Measurements from ENCODE around the gene SCNN1A. TPM values are rescaled to one million over a fixed set of nuclear protein-coding genes. Genes with fewer than 3 reads are reported as not detected.

Gene SCNN1A
- total RNA-seq, 2 donors from 2014 or later, result 1.9 to 3.3 TPM

DNA sequence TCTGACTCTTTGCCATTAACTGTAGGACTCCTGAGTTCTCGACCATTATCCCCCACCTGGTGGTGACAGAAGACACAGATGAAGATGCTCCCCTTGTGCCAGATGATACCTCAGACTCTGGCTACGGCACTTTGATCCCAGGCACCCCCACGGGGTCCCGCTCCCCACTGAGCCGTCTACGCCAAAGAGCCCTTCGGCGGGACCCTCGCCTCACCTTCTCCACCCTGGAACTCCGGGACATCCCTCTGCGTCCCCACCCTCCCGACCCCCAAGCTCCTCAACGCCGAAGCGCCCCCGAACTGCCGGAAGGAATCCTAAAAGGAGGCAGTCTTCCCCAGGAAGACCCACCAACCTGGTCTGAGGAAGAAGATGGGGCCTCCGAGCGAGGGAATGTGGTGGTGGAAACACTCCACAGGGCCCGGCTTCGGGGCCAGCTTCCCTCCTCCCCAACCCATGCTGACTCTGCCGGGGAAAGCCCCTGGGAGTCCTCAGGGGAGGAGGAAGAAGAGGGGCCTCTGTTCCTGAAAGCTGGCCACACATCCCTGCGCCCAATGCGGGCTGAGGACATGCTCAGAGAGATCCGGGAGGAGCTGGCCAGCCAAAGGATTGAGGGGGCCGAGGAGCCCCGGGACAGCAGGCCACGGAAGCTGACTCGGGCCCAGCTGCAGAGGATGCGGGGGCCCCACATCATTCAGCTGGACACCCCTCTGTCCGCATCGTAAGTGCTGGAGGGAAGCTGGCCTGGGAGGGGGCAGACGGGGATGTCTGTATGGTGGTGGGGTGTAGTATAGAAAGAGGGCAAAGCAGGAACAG is 47.9 kb downstream of the SCNN1A start:
- DNase-seq (ENCODE audit: low spot score), result no peak
- intact Hi-C loops (cut with DNase I), result loop anchor here in 1 of 2 donors (5.0 kb wide), 2 partner anchors 55 to 135 kb away; partner anchors contain the start of gene LTBR

DNA sequence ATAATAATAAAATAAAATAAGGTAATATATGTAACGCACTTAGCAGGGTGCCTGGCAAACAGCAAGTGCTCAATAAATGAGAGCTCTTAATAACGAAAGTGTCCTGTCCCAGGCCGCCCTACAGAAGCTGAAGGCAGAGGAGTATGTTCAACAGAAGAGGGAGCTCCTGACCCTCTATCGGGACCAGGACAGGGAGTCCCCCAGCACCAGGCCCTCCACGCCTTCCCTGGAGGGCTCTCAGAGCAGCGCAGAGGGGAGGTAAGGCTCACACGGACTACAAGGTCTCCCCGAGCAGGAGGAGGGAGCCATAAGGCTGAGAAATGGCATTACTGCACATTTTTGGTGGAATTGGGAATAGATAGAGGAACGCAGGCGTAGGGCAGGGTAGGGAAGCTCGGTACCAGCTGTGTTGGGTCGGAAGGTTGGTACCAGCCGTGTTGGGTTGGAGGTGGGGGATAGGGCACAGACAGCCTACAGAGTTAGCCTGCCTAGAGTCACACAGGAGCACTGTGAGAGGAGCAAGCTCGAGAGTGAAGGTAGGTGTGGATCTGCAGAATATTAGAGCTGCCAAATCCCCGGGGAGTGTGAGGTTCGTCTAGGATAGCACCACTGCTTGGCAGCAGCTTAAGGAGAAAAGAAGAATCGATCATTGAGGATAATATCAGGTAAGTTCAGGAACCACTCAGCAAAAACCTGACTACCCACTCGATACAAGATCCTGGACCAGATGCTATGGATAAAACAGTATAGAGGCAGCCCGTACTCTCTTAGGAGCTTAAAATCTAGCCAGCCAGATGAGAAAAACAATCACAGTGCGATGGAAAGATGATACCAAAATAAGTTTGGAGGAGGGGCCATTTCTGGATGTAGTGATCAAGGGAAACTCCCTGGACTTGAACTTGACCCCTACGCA is 48.8 kb downstream of the SCNN1A start:
- no peak for DNase-seq (ENCODE audit: low spot score)
- intact Hi-C loops (cut with DNase I), result loop anchor here in 1 of 2 donors (5.0 kb wide), 2 partner anchors 56 to 136 kb away; partner anchors contain the start of gene LTBR

DNA sequence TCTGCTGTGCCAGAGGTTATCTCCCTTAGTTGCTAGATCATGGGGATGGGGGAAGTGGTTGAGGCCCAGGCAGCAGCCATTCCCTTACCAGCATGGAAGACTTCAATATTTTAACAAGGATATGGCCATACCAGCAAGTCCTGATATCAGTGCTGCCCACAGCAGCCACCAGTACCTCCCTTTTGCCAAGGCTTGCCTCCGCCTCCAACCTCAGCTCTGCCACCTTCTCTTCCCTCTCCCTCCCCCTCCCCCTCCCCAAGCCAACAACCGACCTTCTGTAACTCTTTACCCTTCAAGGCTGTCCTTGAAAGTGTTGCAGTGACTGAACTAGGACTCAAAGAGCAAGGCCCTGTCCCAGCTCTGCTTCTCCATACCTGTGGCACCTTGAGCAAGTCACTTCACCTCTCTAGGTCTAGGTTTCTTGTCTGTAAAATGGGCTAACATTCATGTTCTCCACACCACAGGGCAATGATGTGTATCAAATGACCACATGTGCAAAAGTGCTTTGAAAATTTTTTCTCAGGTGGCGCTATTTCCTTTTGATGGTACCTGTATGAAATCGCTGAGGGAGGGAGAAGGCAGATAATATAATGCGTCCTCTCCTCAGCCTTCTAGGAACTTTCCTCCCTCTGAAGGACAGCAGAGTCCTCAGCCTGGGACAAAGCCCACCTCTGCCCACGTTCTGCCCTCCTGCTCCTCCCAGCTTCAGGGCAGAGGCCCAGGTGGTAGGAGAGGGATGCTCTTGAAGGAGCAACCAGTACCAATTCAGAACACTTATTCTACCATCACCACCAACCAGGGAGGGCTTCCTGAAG is 50.2 kb downstream of the SCNN1A start:
- no peak for DNase-seq (ENCODE audit: low spot score)
- intact Hi-C loops (cut with DNase I), result loop anchor here in 1 of 2 donors (5.0 kb wide), 2 partner anchors 57 to 137 kb away; partner anchors contain the start of gene LTBR

- intact Hi-C loops (cut with DNase I), result no loop called here
- no peak for DNase-seq (ENCODE audit: low spot score)
Observed at GRCh38 chr12:6323995-6324711, 51.2 kb downstream of the SCNN1A start.

DNA sequence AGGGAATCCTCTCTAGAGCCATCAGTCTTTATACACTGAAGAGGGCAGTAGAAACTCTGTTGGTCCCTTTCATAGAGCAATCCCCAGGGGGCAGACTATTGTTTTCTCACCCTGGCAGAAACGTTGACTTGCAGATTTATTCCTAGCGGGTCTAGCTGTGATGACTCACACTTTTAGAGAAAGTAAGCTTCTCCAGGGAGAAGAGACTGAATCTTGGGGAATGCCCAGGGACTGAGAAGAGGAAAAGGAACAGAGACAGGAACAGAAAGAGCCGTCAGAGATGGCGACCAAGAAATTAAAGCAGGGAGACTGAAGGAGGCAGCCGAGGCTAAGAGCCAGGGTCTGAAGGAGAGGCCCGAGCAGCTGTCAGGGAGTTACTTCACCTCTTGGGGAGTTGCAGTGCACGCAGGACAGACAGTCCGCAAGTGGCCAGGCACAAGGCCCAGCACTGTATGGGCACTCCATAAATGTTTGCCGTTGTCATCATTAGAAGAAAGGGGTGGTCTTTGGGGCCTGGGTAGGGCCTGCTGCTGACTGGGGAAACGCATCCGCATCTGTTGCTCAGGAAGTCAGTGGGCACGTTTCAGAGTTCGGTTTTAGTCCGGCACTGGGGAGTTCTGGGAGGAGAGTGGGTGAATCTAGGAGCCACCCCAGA is 51.9 kb downstream of the SCNN1A start:
- intact Hi-C loops (cut with DNase I), result no loop called here

DNA sequence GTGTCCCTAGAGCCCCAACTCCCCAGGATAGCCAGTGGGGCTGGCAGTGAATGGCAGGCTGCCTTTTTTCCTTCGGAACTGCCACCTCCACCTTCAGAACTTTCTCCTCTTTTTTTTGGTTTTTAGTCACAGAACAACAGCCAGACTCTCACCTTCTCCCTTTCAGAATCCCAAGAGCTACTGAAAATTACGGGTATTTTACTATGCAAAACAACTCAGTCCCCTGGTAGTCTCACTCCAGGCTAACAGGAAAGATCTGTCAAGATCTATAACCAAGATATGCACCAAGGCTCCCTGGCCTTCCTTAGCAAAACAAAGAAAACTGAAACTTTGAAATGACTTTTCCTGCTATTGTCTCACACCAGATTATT is 52.4 kb downstream of the SCNN1A start:
- no peak for DNase-seq (ENCODE audit: low spot score)
- intact Hi-C loops (cut with DNase I), result no loop called here

More for the DNA sequence above, 51.9 kb downstream of the SCNN1A start:
- DNase-seq (ENCODE audit: low spot score), result no peak

- intact Hi-C loops (cut with DNase I), result no loop called here
- DNase-seq (ENCODE audit: low spot score), result no peak
Observed at GRCh38 chr12:6322352-6322751, 53.0 kb downstream of the SCNN1A start.

GRCh38 chr12:6321905-6322304 is 53.5 kb downstream of the SCNN1A start:
- no peak for DNase-seq (ENCODE audit: low spot score)
- intact Hi-C loops (cut with DNase I), result no loop called here

GRCh38 chr12:6319446-6319845 is 55.9 kb downstream of the SCNN1A start:
- DNase-seq (ENCODE audit: low spot score), result no peak
- intact Hi-C loops (cut with DNase I), result loop anchor here in 1 of 2 donors (5.0 kb wide), 1 partner anchor 758 kb away; no protein-coding TSS in a partner anchor

- no peak for DNase-seq (ENCODE audit: low spot score)
- intact Hi-C loops (cut with DNase I), result loop anchor here in 1 of 2 donors (5.0 kb wide), 1 partner anchor 759 kb away; no protein-coding TSS in a partner anchor
Observed at GRCh38 chr12:6318440-6318879, 56.9 kb downstream of the SCNN1A start.

GRCh38 chr12:6317693-6318439 is 57.5 kb downstream of the SCNN1A start:
- DNase-seq (ENCODE audit: low spot score), result no peak
- intact Hi-C loops (cut with DNase I), result loop anchor here in 1 of 2 donors (5.0 kb wide), 1 partner anchor 759 kb away; no protein-coding TSS in a partner anchor

DNA sequence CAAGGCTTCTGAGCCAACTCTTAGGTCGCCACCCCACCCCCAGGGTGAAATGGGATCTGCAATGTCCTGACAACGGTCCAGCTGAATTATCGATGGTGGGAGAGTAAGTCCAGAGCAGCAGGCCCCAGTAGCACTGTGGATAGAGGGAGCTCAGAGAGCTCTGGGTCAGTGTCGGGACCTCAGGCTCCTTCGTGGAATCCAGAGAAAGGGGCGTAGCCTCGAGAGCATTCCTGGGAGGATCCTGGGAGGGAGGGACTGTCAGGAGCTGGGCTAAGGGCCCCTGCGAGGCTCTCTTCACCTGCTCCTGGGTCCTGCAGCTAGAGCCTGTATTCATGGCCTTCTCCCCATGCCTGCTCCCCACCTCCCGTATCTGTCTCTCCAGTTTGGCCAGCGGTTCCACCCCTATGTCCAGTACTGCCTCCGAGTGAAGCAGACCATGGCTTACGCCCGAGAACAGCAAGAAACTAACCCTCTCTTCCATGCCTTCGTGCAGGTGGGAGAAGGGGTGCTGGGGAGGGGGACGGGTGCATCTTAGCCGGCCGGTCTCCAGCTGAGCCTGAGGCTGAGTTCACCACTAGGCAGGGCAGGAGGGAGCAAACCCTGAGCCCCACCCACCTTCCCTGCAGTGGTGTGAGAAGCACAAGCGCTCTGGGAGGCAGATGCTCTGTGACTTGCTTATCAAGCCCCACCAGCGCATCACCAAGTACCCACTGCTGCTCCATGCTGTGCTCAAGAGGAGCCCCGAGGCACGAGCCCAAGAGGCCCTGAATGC is 58.3 kb downstream of the SCNN1A start:
- intact Hi-C loops (cut with DNase I), result loop anchor here in 1 of 2 donors (5.0 kb wide), 1 partner anchor 760 kb away; no protein-coding TSS in a partner anchor
- no peak for DNase-seq (ENCODE audit: low spot score)

- DNase-seq (ENCODE audit: low spot score), result no peak
- intact Hi-C loops (cut with DNase I), result loop anchor here in 1 of 2 donors (5.0 kb wide), 1 partner anchor 761 kb away; no protein-coding TSS in a partner anchor
Observed at GRCh38 chr12:6315704-6316597, 59.4 kb downstream of the SCNN1A start.

- intact Hi-C loops (cut with DNase I), result loop anchor here in 1 of 2 donors (5.0 kb wide), 1 partner anchor 762 kb away; no protein-coding TSS in a partner anchor
- no peak for DNase-seq (ENCODE audit: low spot score)
Observed at GRCh38 chr12:6315184-6315583, 60.2 kb downstream of the SCNN1A start.

GRCh38 chr12:6314776-6315175 is 60.6 kb downstream of the SCNN1A start:
- intact Hi-C loops (cut with DNase I), result loop anchor here in 1 of 2 donors (5.0 kb wide), 1 partner anchor 763 kb away; no protein-coding TSS in a partner anchor
- no peak for DNase-seq (ENCODE audit: low spot score)

Data from posterior vena cava (tissue), 2 donors.